Measurements from ENCODE around the gene MASP2.

GRCh38 chr1:10987840-10988417 lies 59.1 kb downstream of the MASP2 start:
- TF ChIP-seq CTCF (IDR thresholded peaks at IDR 0.05; ENCODE audit: low read length) (no peak), EZH2 (IDR thresholded peaks at IDR 0.05; ENCODE audit: borderline replicate concordance, low read length) (no peak)

Measured in OCI-LY1 (cell line).